Lung (tissue), 12 donors: ENCODE results near the gene NACC1. TPM values are rescaled to one million over a fixed set of nuclear protein-coding genes. Genes with fewer than 3 reads are reported as not detected.

Source experiments
- ATAC-seq: fragments of 200-7000 bp; cut with Tn5 transposase; one replicate; pipeline ENCODE4 v1.9.1; 2020; ENCODE audit warnings: moderate number of reproducible peaks; ENCODE audit not compliant: insufficient read depth, low FRiP score
- DNase-seq, 3 donors: peaks; one replicate each; pipeline ENCODE4 v3.0.0-alpha.2; 2013 to 2017
- H3K27ac ChIP-seq, 2 donors: one replicate each; pipeline ENCODE4 v1.5.1; 2013; ENCODE audit warnings: mild to moderate bottlenecking in 2 of 2, moderate library complexity in 2 of 2, control low read depth in 1 of 2, inconsistent platforms in 1 of 2, low read depth in 1 of 2, low read length in 1 of 2
- H3K27me3 ChIP-seq, 3 donors: one replicate each; pipeline ENCODE4 v1.5.1; 2013; ENCODE audit warnings: low read length in 2 of 3; ENCODE audit not compliant: control insufficient read depth in 3 of 3, insufficient read depth in 3 of 3
- H3K36me3 ChIP-seq, 4 donors: one replicate each; pipeline ENCODE4 v1.5.1; 2013; ENCODE audit warnings: low read length in 4 of 4, mild to moderate bottlenecking in 1 of 4, moderate library complexity in 1 of 4; ENCODE audit not compliant: control insufficient read depth in 4 of 4, insufficient read depth in 4 of 4
- H3K4me1 ChIP-seq, 5 donors: one replicate each; pipeline ENCODE4 v1.5.1; 2013; ENCODE audit warnings: low read length in 5 of 5, mild to moderate bottlenecking in 2 of 5, moderate library complexity in 1 of 5; ENCODE audit not compliant: control insufficient read depth in 5 of 5, insufficient read depth in 5 of 5
- H3K4me3 ChIP-seq: one replicate; pipeline ENCODE4 v1.5.1; 2013; ENCODE audit warnings: mild to moderate bottlenecking, control low read depth, moderate library complexity
- H3K9ac ChIP-seq, 2 donors: one replicate each; pipeline ENCODE4 v1.5.1; 2013; ENCODE audit warnings: low read length in 2 of 2, control low read depth in 1 of 2; ENCODE audit not compliant: insufficient read depth in 1 of 2
- H3K9me3 ChIP-seq, 4 donors: one replicate each; pipeline ENCODE4 v1.5.1; 2013; ENCODE audit warnings: low read length in 3 of 4, mild to moderate bottlenecking in 1 of 4, moderate library complexity in 1 of 4; ENCODE audit not compliant: control insufficient read depth in 4 of 4, insufficient read depth in 3 of 4
- CTCF ChIP-seq: IDR thresholded peaks from 2 replicates; pipeline ENCODE4 v1.5.1; 2012; ENCODE audit warnings: mild to moderate bottlenecking; ENCODE audit errors: control extremely low read depth, extremely low read depth
- WGBS, 2 donors: extraction: QIAGEN DNeasy Blood & Tissue Kit; methylation state at CpG; one replicate each; pipeline ENCODE4 v1.1.7; 2013; 5-methylcytosine and 5-hydroxymethylcytosine counted together
- polyA plus RNA-seq, 2 donors: library from polyadenylated mRNA; stranded (reverse); fragments of 200-250 nt; gene quantifications; one replicate each; pipeline ENCODE4 v1.2.1, GENCODE V29; 2013
- total RNA-seq, 2 donors: library from RNA; depleted of rRNA in 1 of 2; stranded (reverse); fragments of >200 nt in 1 of 2; gene quantifications; one replicate each; pipeline ENCODE4 v1.2.1, GENCODE V29; 2014 to 2021
- donor health status: control.
- donor health status: control.
- donor health status: Bipolar disorder and iron deficiency.
- donor health status: healthy.
- donor health status: DM: yes; HTN: yes; CAD: no.

The NACC1 gene
- total and polyA plus RNA-seq, 4 donors: 18.4 to 94.8 (median 58.2) TPM

GRCh38 chr19:13103581-13104359 is 14.3 kb upstream of the NACC1 start:
- ATAC-seq (no peak), DNase-seq (no peak)
- TF ChIP-seq CTCF: no peak
- Histone ChIP-seq H3K27ac (peak overlapping the region; percentile 69 to 91), H3K36me3 (peaks cover 0 to 15% (median 4%) of the 10 kb centered on the region in 4 donors), H3K9me3 (no peaks in the 10 kb centered on the region), H3K27me3 (no peaks in the 10 kb centered on the region), H3K9ac (no peak overlapping the region), H3K4me1 (peaks cover 0 to 22% (median 0%) of the 10 kb centered on the region in 5 donors), H3K4me3 (no peak overlapping the region)
- 22 to 53% methylated on average over 13 of the region's 13 CpGs for WGBS, 2 donors

- peak overlapping the region; percentile 5 to 91 for H3K27ac ChIP-seq
- peaks cover 0 to 19% (median 4%) of the 10 kb centered on the region in 4 donors for H3K36me3 ChIP-seq
- no peak overlapping the region for H3K9ac ChIP-seq
- peaks cover 0 to 18% (median 0%) of the 10 kb centered on the region in 5 donors for H3K4me1 ChIP-seq
- TF ChIP-seq CTCF: peak; percentile 46
- H3K9me3 ChIP-seq: no peaks in the 10 kb centered on the region
- peak in 2 of 3 donors; percentile 42 to 48 for DNase-seq
- WGBS, 2 donors: 10 to 24% methylated on average over 30 to 33 of the region's 33 CpGs
- ATAC-seq: no peak
- H3K27me3 ChIP-seq: no peaks in the 10 kb centered on the region
- H3K4me3 ChIP-seq: peak overlapping the region; percentile 8
Measured at GRCh38 chr19:13104360-13104847, 13.7 kb upstream of the NACC1 start.

GRCh38 chr19:13104848-13105711 is 13.0 kb upstream of the NACC1 start:
- Histone ChIP-seq H3K9ac (no peak overlapping the region), H3K4me3 (peak overlapping the region; percentile 2)

More at GRCh38 chr19:13104848-13105711, 13.0 kb upstream of the NACC1 start:
- 32 to 46% methylated on average over 26 to 29 of the region's 29 CpGs for WGBS, 2 donors
- TF ChIP-seq CTCF: no peak
- Histone ChIP-seq H3K4me1 (peaks cover 0 to 17% (median 0%) of the 10 kb centered on the region in 5 donors), H3K27me3 (no peaks in the 10 kb centered on the region), H3K9me3 (no peaks in the 10 kb centered on the region), H3K27ac (peak overlapping the region; percentile 5 to 91), H3K36me3 (peaks cover 0 to 26% (median 3%) of the 10 kb centered on the region in 4 donors)
- no peak for DNase-seq
- ATAC-seq: no peak
